Transverse colon (tissue), 4 donors: ENCODE results near the gene RAB10. TPM values are rescaled to one million over a fixed set of nuclear protein-coding genes. Genes with fewer than 3 reads are reported as not detected.
A peak's percentile ranks its signal among the peaks of the same experiment; 100 is the strongest.
"Not testable (repeated sequence)": the region's sequence is repeated elsewhere in the genome, so short reads cannot be mapped to it uniquely, and the experiment has no call there.

Experiments used
- DNase-seq: peaks from one replicate; pipeline ENCODE4 v3.0.0-alpha.2; 2019
- H3K27ac ChIP-seq, 4 donors: fragments of 200-600 bp; sonication (generic); 2 replicates each; pipeline ENCODE4 v1.5.1; 2016 to 2018; ENCODE audit warnings: inconsistent platforms in 4 of 4
- H3K27me3 ChIP-seq: fragments of 200-600 bp; sonication (generic); 2 replicates; pipeline ENCODE4 v1.5.1; 2017; ENCODE audit warnings: inconsistent platforms
- H3K36me3 ChIP-seq, 4 donors: fragments of 200-600 bp; sonication (generic); 2 replicates each; pipeline ENCODE4 v1.5.1; 2017 to 2019; ENCODE audit warnings: inconsistent platforms in 4 of 4
- H3K4me1 ChIP-seq, 4 donors: fragments of 200-600 bp; sonication (generic); 2 replicates each; pipeline ENCODE4 v1.5.1; 2017 to 2020; ENCODE audit warnings: inconsistent platforms in 4 of 4
- H3K4me3 ChIP-seq, 4 donors: fragments of 200-600 bp; sonication (generic); 1 replicate in 1 of 4; 2 replicates in 3 of 4; pipeline versions ENCODE4 v1.5.1 to v1.6.1; 2017 to 2019; ENCODE audit warnings: inconsistent platforms in 4 of 4
- H3K9me3 ChIP-seq, 2 donors: fragments of 200-600 bp; sonication (generic); 2 replicates each; pipeline ENCODE4 v1.5.1; 2017 to 2019; ENCODE audit warnings: inconsistent platforms in 2 of 2
- EP300 ChIP-seq: sonication (generic); formaldehyde crosslinking; IDR thresholded peaks from one replicate; pipeline ENCODE4 v1.6.1; 2017; ENCODE audit warnings: antibody characterized with exemption, low read depth
- POLR2A ChIP-seq: fragments of 450-650 bp; IDR thresholded peaks from one replicate; pipeline ENCODE4 v1.6.1; 2016; ENCODE audit warnings: antibody characterized with exemption, mild to moderate bottlenecking, moderate library complexity
- POLR2AphosphoS5 ChIP-seq, 3 donors: sonication (generic); formaldehyde crosslinking; IDR thresholded peaks; one replicate each; pipeline ENCODE4 v1.6.1; 2016; ENCODE audit warnings: antibody characterized with exemption in 3 of 3
- WGBS, 2 donors: methylation state at CpG; one replicate each; pipeline ENCODE4 v1.1.5; 2018; ENCODE audit warnings: low coverage in 1 of 2; 5-methylcytosine and 5-hydroxymethylcytosine counted together
- in situ Hi-C, 4 donors: fragments of 200-750 bp; cut with MboI; loops; one replicate each; pipeline versions ENCODE4 v1.15.0 to v1.15.1; 2017; ENCODE audit warnings: low sequenced_read_pairs in 3 of 4, low pct_ligation_motif_present in 1 of 4, low pct_unique_long_range_greater_than_20kb in 1 of 4
- intact Hi-C: fragments of 100-400 bp; cut with DNase I; formaldehyde crosslinking; loops from one replicate; pipeline ENCODE4 v1.15.1; 2023; ENCODE audit warnings: low total_unique reads
- total RNA-seq, 4 donors: library from RNA; depleted of rRNA; stranded (reverse); fragments of >200 nt; gene quantifications; one replicate each; pipeline ENCODE4 v1.1.0, GENCODE V29; 2016
- TF ChIP-seq, protein P1 (sequence below), 5 experiments: fragments of 200-600 bp in 3 of 5; fragments of 450-650 bp in 2 of 5; sonication (generic) in 3 of 5; IDR thresholded peaks; 1 replicate in 2 of 5; 2 replicates in 3 of 5; pipeline ENCODE4 v1.5.1; 2016 to 2017; ENCODE audit warnings: antibody characterized with exemption in 5 of 5, inconsistent platforms in 3 of 5, mild to moderate bottlenecking in 2 of 5, moderate library complexity in 1 of 5

The RAB10 gene
- total RNA-seq, 4 donors from 2014 or later, result 99.5 to 150 (median 144) TPM

DNA sequence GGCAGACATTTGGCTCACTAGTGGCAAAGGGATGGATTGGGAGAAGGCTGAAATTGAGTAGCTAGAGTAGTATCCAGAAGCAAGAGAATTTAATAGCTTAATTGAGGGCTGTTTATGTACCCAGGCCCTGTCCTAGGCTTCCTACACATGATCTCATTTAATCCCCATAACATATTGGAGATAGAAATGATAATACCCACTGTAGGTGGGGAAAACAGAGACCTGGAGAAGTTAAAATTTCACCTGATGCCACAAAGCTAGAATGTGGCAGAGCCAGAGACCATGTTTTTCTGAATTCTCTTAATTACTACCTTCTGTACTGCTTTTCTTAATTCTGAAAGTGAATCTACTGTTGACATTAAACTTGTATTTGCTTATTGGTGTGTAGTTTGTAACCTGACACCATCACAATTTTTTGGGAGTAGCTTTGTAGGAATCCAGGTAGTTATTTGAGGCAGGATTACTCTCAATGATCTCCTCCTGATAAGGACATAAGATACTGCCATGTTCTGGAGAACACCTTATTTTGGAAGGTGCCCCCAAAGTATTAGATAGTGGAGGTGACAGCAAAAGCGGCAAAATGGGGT lies 42.2 kb downstream of the RAB10 start:
- H3K27me3 ChIP-seq, result no peaks in the 10 kb centered on the region
- H3K36me3 ChIP-seq, result no peaks in the 10 kb centered on the region
- no peak for TF ChIP-seq POLR2A
- no peak for TF ChIP-seq POLR2AphosphoS5 (IDR thresholded peaks at IDR 0.05)
- TF ChIP-seq, protein P1, sequence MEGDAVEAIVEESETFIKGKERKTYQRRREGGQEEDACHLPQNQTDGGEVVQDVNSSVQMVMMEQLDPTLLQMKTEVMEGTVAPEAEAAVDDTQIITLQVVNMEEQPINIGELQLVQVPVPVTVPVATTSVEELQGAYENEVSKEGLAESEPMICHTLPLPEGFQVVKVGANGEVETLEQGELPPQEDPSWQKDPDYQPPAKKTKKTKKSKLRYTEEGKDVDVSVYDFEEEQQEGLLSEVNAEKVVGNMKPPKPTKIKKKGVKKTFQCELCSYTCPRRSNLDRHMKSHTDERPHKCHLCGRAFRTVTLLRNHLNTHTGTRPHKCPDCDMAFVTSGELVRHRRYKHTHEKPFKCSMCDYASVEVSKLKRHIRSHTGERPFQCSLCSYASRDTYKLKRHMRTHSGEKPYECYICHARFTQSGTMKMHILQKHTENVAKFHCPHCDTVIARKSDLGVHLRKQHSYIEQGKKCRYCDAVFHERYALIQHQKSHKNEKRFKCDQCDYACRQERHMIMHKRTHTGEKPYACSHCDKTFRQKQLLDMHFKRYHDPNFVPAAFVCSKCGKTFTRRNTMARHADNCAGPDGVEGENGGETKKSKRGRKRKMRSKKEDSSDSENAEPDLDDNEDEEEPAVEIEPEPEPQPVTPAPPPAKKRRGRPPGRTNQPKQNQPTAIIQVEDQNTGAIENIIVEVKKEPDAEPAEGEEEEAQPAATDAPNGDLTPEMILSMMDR (IDR thresholded peaks at IDR 0.05), result no peak
- TF ChIP-seq EP300, result no peak
- in situ Hi-C loops, result no loop called here
- intact Hi-C loops, result no loop called here
- no peak for DNase-seq
- H3K4me1 ChIP-seq, result peaks cover 23 to 69% (median 45%) of the 10 kb centered on the region in 4 donors
- 95% methylated on average over 1 of the region's 1 CpG; no CpG with 5 or more reads in 1 of the 2 donors for whole genome bisulfite sequencing, 2 donors
- H3K4me3 ChIP-seq, result no peak overlapping the region
- peak overlapping the region; percentile 64 to 81 (median 70) for H3K27ac ChIP-seq
- H3K9me3 ChIP-seq, result no peaks in the 10 kb centered on the region

DNA sequence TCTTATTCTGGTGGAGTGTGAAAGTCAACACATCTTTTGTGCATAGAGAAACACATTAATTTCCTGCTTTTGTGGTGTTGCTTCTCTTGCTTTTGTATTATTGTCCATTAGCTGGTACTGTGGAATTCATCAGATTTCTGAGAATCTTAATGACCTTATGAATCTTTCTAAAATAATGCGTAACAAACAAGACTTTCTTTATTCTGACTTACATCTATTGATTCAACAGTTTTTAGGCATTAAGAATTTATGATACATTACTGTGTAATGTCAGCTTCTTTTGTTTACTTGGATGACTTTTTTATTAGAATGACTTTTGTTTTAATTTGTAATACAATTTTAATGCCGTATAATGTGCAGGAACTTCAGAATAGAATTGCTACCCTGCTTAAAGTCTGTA lies 43.4 kb downstream of the RAB10 start:
- H3K27me3 ChIP-seq, result no peaks in the 10 kb centered on the region
- TF ChIP-seq EP300, result no peak
- no peak for TF ChIP-seq POLR2A
- no peak for TF ChIP-seq POLR2AphosphoS5 (IDR thresholded peaks at IDR 0.05)
- TF ChIP-seq, protein P1 (IDR thresholded peaks at IDR 0.05), result no peak
- no peaks in the 10 kb centered on the region for H3K9me3 ChIP-seq
- H3K4me1 ChIP-seq, result peaks cover 23 to 61% (median 44%) of the 10 kb centered on the region in 4 donors
- no peaks in the 10 kb centered on the region for H3K36me3 ChIP-seq
- intact Hi-C loops (no loop called here), in situ Hi-C loops (no loop called here)
- no peak for DNase-seq
- no peak overlapping the region for H3K4me3 ChIP-seq
- WGBS, 2 donors, result 73 to 84% methylated on average over 2 of the region's 2 CpGs
- H3K27ac ChIP-seq, result no peak overlapping the region

DNA sequence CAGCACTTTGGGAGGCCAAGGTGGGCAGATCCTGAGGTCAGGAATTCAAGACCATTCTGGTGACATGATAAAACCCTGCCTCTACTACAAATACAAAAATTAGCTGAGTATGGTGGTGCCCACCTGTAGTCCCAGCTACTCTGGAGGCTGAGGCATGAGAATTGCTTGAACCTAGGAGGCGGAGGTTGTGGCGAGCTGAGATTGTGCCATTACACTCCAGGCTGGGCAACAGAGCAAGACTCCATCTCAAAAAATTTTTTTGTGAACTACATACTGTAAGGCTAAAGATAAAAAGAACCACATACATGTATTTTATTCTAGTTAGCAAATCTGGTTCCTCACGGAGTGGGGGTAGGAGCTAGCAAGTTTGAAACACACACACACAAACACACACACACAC lies 45.1 kb downstream of the RAB10 start:
- no peaks in the 10 kb centered on the region for H3K27me3 ChIP-seq
- H3K36me3 ChIP-seq, result no peaks in the 10 kb centered on the region
- WGBS, 2 donors, result 94 to 97% methylated on average over 3 of the region's 3 CpGs
- DNase-seq, result no peak
- in situ Hi-C loops (no loop called here), intact Hi-C loops (no loop called here)
- H3K4me3 ChIP-seq, result no peak overlapping the region
- H3K27ac ChIP-seq, result no peak overlapping the region
- H3K4me1 ChIP-seq, result peaks cover 14 to 45% (median 30%) of the 10 kb centered on the region in 4 donors
- H3K9me3 ChIP-seq, result no peaks in the 10 kb centered on the region
- no peak for TF ChIP-seq POLR2AphosphoS5 (IDR thresholded peaks at IDR 0.05)
- TF ChIP-seq, protein P1 (IDR thresholded peaks at IDR 0.05), result no peak
- no peak for TF ChIP-seq EP300

DNA sequence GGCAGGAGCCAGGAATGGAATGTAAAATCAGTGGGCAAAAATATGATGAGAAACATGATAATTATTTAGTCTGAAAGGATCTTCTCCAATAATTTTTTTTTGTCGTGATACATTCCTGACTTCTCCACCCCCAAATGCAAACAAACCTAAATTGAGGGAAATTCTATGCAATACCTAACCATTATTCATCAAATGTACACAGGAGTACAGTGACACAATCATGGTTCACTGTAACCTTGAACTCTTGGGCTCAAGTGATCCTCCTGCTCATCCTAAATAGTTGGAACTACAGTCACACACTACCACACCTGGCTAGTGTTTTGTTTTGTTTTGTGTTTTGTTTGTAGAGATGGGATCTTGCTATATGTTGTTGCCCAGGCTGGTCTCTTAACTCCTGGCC lies 46.5 kb downstream of the RAB10 start:
- Histone ChIP-seq H3K4me3 (no peak overlapping the region), H3K27ac (no peak overlapping the region), H3K36me3 (no peaks in the 10 kb centered on the region), H3K27me3 (no peaks in the 10 kb centered on the region), H3K4me1 (peaks cover 8 to 30% (median 18%) of the 10 kb centered on the region in 4 donors), H3K9me3 (no peaks in the 10 kb centered on the region)
- no peak for DNase-seq
- WGBS, 2 donors, result 88 to 100% methylated on average over 1 of the region's 1 CpG
- in situ Hi-C loops, result no loop called here
- TF ChIP-seq EP300 (no peak), POLR2A (no peak), POLR2AphosphoS5 (IDR thresholded peaks at IDR 0.05) (no peak)
- TF ChIP-seq, protein P1 (IDR thresholded peaks at IDR 0.05), result no peak
- intact Hi-C loops, result no loop called here

DNA sequence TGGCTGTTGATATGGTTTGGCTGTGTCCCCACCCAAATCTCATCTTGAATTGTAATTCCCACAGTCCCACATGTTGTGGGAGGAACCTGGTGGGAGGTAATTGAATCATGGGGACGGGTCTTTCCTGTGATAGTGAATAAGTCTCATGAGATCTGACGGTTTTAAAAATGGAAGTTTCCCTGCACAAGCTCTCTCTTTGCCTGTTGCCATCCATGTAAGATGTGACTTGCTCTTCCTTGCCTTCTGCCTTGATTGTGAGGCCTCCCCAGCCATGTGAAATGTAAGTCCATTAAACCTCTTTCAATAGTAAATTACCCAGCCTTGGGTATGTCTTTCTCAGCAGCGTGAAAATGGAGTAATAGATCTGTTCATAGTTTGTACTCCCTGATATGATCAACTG lies 47.0 kb downstream of the RAB10 start:
- H3K27me3 ChIP-seq, intact Hi-C loops, H3K9me3 ChIP-seq, in situ Hi-C loops, H3K27ac ChIP-seq, H3K36me3 ChIP-seq, DNase-seq, H3K4me3 ChIP-seq: not testable (repeated sequence)
- peaks cover 4 to 25% (median 13%) of the 10 kb centered on the region in 4 donors for H3K4me1 ChIP-seq
- 94 to 100% methylated on average over 3 of the region's 3 CpGs for WGBS, 2 donors
